ENCODE results near the gene HOXA11. TPM values are rescaled to one million over a fixed set of nuclear protein-coding genes. Genes with fewer than 3 reads are reported as not detected.

The HOXA11 gene
- total RNA-seq, 3 donors from 2014 or later (not counting 1 experiment from before 2014, with no cell fraction given) = not detected

DNA sequence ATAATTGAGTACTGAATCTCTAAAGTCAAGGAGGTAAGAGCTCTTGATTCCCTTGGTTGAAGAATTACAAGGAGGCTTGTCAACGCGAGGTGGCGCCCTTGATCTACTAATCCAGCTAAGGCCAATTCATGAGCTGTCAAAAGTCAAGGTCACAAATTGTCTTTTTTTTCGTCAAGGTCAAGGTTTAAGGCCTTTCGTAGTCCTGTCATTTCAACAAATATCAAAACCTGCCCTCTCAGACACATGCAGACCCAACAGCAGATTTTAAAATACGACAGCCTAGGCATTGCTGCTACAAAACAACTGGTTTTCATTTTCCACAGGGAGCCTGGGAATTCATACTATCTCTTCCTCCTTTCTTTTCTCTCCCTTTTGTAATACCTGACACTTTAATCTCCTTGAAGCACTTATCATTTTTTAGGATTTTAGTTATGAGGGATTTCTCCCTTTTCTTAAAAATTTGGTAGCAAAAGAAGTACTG is 11.3 kb upstream of the HOXA11 start:
- peaks cover 85% of the 10 kb centered on the region for H3K27me3 ChIP-seq (ENCODE audit: control insufficient read depth, insufficient read depth, low read length)
- Mint-ChIP-seq H3K27me3 (ENCODE audit: low read depth in 2 of 2) (peaks cover 71 to 79% of the 10 kb centered on the region in 2 donors), H3K36me3 (no peaks in the 10 kb centered on the region), H3K9me3 (no peaks in the 10 kb centered on the region), H3K4me1 (peaks cover 28 to 32% of the 10 kb centered on the region in 2 donors), H3K4me3 (peak overlapping the region; percentile 26), H3K27ac (no peak overlapping the region)
- 1% methylated on average over 6 of the region's 6 CpGs for WGBS (ENCODE audit: insufficient coverage)
- intact Hi-C loops (cut with micrococcal nuclease) = loop anchor here (1.0 to 5.0 kb wide), 5 partner anchors 380 to 901 kb away; no protein-coding TSS in a partner anchor
- H3K4me1 ChIP-seq (ENCODE audit: control insufficient read depth, insufficient read depth, low read length) = peaks cover 41% of the 10 kb centered on the region
- H3K9me3 ChIP-seq (ENCODE audit: control insufficient read depth, insufficient read depth, low read length) = no peaks in the 10 kb centered on the region
- TF ChIP-seq, protein P1, sequence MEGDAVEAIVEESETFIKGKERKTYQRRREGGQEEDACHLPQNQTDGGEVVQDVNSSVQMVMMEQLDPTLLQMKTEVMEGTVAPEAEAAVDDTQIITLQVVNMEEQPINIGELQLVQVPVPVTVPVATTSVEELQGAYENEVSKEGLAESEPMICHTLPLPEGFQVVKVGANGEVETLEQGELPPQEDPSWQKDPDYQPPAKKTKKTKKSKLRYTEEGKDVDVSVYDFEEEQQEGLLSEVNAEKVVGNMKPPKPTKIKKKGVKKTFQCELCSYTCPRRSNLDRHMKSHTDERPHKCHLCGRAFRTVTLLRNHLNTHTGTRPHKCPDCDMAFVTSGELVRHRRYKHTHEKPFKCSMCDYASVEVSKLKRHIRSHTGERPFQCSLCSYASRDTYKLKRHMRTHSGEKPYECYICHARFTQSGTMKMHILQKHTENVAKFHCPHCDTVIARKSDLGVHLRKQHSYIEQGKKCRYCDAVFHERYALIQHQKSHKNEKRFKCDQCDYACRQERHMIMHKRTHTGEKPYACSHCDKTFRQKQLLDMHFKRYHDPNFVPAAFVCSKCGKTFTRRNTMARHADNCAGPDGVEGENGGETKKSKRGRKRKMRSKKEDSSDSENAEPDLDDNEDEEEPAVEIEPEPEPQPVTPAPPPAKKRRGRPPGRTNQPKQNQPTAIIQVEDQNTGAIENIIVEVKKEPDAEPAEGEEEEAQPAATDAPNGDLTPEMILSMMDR (IDR thresholded peaks at IDR 0.05) = peak; percentile 92
- H3K4me3 ChIP-seq (ENCODE audit: low read length) = no peak overlapping the region
- DNase-seq = peak; percentile 73 to 89
- peak in 2 of 3 donors; percentile 36 to 38 for ATAC-seq
- no peaks in the 10 kb centered on the region for H3K36me3 ChIP-seq (ENCODE audit: control insufficient read depth, insufficient read depth, low read length)
- H3K27ac ChIP-seq (ENCODE audit: low read length) = no peak overlapping the region

- Histone ChIP-seq H3K27ac (ENCODE audit: low read length) (no peak overlapping the region), H3K4me1 (ENCODE audit: control insufficient read depth, insufficient read depth, low read length) (peaks cover 28% of the 10 kb centered on the region), H3K9me3 (ENCODE audit: control insufficient read depth, insufficient read depth, low read length) (no peaks in the 10 kb centered on the region), H3K4me3 (ENCODE audit: low read length) (no peak overlapping the region), H3K36me3 (ENCODE audit: control insufficient read depth, insufficient read depth, low read length) (no peaks in the 10 kb centered on the region), H3K27me3 (ENCODE audit: control insufficient read depth, insufficient read depth, low read length) (peaks cover 87% of the 10 kb centered on the region)
- no peak overlapping the region for H3K4me3 Mint-ChIP-seq
- no peak for ATAC-seq
- H3K36me3 Mint-ChIP-seq = no peaks in the 10 kb centered on the region
- no peak overlapping the region for H3K27ac Mint-ChIP-seq
- intact Hi-C loops (cut with micrococcal nuclease) = loop anchor here (5.0 kb wide), 2 partner anchors 882 to 902 kb away; no protein-coding TSS in a partner anchor
- H3K9me3 Mint-ChIP-seq = no peaks in the 10 kb centered on the region
- peaks cover 22 to 24% of the 10 kb centered on the region in 2 donors for H3K4me1 Mint-ChIP-seq
- TF ChIP-seq, protein P1 (IDR thresholded peaks at IDR 0.05) = no peak
- no peak for DNase-seq
- 35% methylated on average over 8 of the region's 9 CpGs for WGBS (ENCODE audit: insufficient coverage)
- H3K27me3 Mint-ChIP-seq (ENCODE audit: low read depth in 2 of 2) = peaks cover 71 to 84% of the 10 kb centered on the region in 2 donors
These were observed 9.8 kb upstream of the HOXA11 start for GRCh38 chr7:27194686-27195379.

DNA sequence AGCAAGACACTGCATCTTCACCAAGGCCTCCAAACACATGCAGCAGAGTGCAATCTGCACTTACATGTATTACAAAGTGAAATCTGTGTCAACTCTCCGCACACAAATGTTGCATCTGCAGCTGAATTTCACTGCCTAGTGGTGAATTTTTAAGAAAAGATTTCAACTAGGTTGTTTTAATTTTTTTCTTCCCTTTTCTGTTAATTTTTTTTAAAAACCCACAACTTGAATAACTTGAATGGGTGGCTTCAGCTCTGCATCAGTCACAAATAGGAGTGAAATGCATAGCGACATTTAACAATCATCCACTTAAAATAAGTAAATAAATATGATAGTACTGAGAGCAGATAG is 8.9 kb upstream of the HOXA11 start:
- 25% methylated on average over 1 of the region's 2 CpGs for WGBS (ENCODE audit: insufficient coverage)
- no peaks in the 10 kb centered on the region for H3K36me3 Mint-ChIP-seq
- Histone ChIP-seq H3K27me3 (ENCODE audit: control insufficient read depth, insufficient read depth, low read length) (peaks cover 93% of the 10 kb centered on the region), H3K36me3 (ENCODE audit: control insufficient read depth, insufficient read depth, low read length) (no peaks in the 10 kb centered on the region), H3K27ac (ENCODE audit: low read length) (no peak overlapping the region), H3K9me3 (ENCODE audit: control insufficient read depth, insufficient read depth, low read length) (no peaks in the 10 kb centered on the region), H3K4me3 (ENCODE audit: low read length) (no peak overlapping the region), H3K4me1 (ENCODE audit: control insufficient read depth, insufficient read depth, low read length) (peaks cover 31% of the 10 kb centered on the region)
- DNase-seq = no peak
- no peak for ATAC-seq
- peaks cover 78 to 90% of the 10 kb centered on the region in 2 donors for H3K27me3 Mint-ChIP-seq (ENCODE audit: low read depth in 2 of 2)
- TF ChIP-seq, protein P1 (IDR thresholded peaks at IDR 0.05) = no peak
- intact Hi-C loops (cut with micrococcal nuclease) = no loop called here
- H3K4me3 Mint-ChIP-seq = peak overlapping the region; percentile 81
- no peaks in the 10 kb centered on the region for H3K9me3 Mint-ChIP-seq
- peaks cover 25 to 33% of the 10 kb centered on the region in 2 donors for H3K4me1 Mint-ChIP-seq
- no peak overlapping the region for H3K27ac Mint-ChIP-seq

Data from natural killer cell (primary cell).